CD4-positive, alpha-beta T cell (primary cell): Measurements from ENCODE around the gene CDHR3. TPM values are rescaled to one million over a fixed set of nuclear protein-coding genes. Genes with fewer than 3 reads are reported as not detected.

Experiments used
- ATAC-seq: fragments of 200-7000 bp; cut with Tn5 transposase; one replicate; pipeline ENCODE4 v1.10.0; 2022; ENCODE audit warnings: mild to moderate bottlenecking; ENCODE audit not compliant: poor library complexity
- CTCF ChIA-PET: fragments of 350-600 bp; sonication (Branson Sonifier 250); formaldehyde crosslinking; loops from one replicate; lab custom pipeline; 2021; ENCODE audit warnings: antibody characterized with exemption, inconsistent platforms; lab: Charles Lee
- POLR2A ChIA-PET: fragments of 350-600 bp; sonication (Branson Sonifier 250); formaldehyde crosslinking; loops from one replicate; lab custom pipeline; 2021; ENCODE audit warnings: antibody characterized with exemption, inconsistent platforms; lab: Charles Lee
- DNase-seq, 14 experiments: peaks; one replicate each; pipeline ENCODE4 v3.0.0-alpha.2; 2013 to 2020; ENCODE audit warnings: mixed read lengths in 2 of 14
- H3K27ac ChIP-seq, 2 donors: one replicate each; pipeline versions ENCODE4 v1.5.1 to v1.7.0; 2013; ENCODE audit warnings: low read length in 2 of 2, low read depth in 1 of 2, mild to moderate bottlenecking in 1 of 2
- H3K27me3 ChIP-seq, 2 experiments: 1 replicate in 1 of 2; 2 replicates in 1 of 2; pipeline versions ENCODE4 v1.6.1 to v1.7.0; 2013; ENCODE audit warnings: low read length in 2 of 2, control low read depth in 1 of 2, mild to moderate bottlenecking in 1 of 2, moderate library complexity in 1 of 2; ENCODE audit not compliant: insufficient read depth in 2 of 2, control insufficient read depth in 1 of 2
- H3K36me3 ChIP-seq: one replicate; pipeline ENCODE4 v1.6.1; 2013; ENCODE audit warnings: low read length, control low read depth; ENCODE audit not compliant: insufficient read depth
- H3K4me1 ChIP-seq: one replicate; pipeline ENCODE4 v1.6.1; 2013; ENCODE audit warnings: low read length, control low read depth; ENCODE audit not compliant: insufficient read depth
- H3K4me3 ChIP-seq: one replicate; pipeline ENCODE4 v1.5.1; 2013; ENCODE audit warnings: mild to moderate bottlenecking, low read length, moderate library complexity
- H3K9me3 ChIP-seq, 2 experiments: 1 replicate in 1 of 2; 2 replicates in 1 of 2; pipeline versions ENCODE4 v1.6.1 to v1.7.0; 2013; ENCODE audit warnings: low read length in 2 of 2, mild to moderate bottlenecking in 2 of 2, control low read depth in 1 of 2, moderate library complexity in 1 of 2; ENCODE audit not compliant: control insufficient read depth in 1 of 2, insufficient read depth in 1 of 2
- H3K27ac Mint-ChIP-seq: one replicate; pipeline ENCODE4 v1.8.0; 2020; ENCODE audit warnings: mixed read lengths
- H3K27me3 Mint-ChIP-seq: one replicate; pipeline ENCODE4 v1.8.0; 2021; ENCODE audit warnings: mixed read lengths
- H3K36me3 Mint-ChIP-seq: one replicate; pipeline ENCODE4 v1.8.0; 2021; ENCODE audit warnings: low read depth, mixed read lengths
- H3K4me1 Mint-ChIP-seq: one replicate; pipeline ENCODE4 v1.8.0; 2021; ENCODE audit warnings: low read depth, mixed read lengths
- H3K4me3 Mint-ChIP-seq: one replicate; pipeline ENCODE4 v1.8.0; 2020; ENCODE audit warnings: mild to moderate bottlenecking, mixed read lengths
- H3K9me3 Mint-ChIP-seq: one replicate; pipeline ENCODE4 v1.8.0; 2020; ENCODE audit warnings: mixed read lengths
- CTCF ChIP-seq: fragments of 200-600 bp; IDR thresholded peaks from one replicate; pipeline ENCODE4 v1.8.0; 2022; ENCODE audit warnings: antibody characterized with exemption, mild to moderate bottlenecking
- intact Hi-C, 2 experiments: fragments of 100-400 bp; cut with DNase I in 1 of 2; cut with micrococcal nuclease in 1 of 2; formaldehyde crosslinking; loops; one replicate each; pipeline versions ENCODE4 v1.15.1 to v1.9.0; 2023 to 2025; cut with DNase I, micrococcal nuclease
- total RNA-seq, 174 experiments: library from RNA in 2 of 174; stranded (reverse) in 2 of 174; gene quantifications; one replicate each; pipeline ENCODE4 v1.2.3 and lab custom pipeline; 2021 to 2026

The CDHR3 gene
- total RNA-seq, 2 experiments from 2014 or later: 10.3 to 12.2 TPM

DNA sequence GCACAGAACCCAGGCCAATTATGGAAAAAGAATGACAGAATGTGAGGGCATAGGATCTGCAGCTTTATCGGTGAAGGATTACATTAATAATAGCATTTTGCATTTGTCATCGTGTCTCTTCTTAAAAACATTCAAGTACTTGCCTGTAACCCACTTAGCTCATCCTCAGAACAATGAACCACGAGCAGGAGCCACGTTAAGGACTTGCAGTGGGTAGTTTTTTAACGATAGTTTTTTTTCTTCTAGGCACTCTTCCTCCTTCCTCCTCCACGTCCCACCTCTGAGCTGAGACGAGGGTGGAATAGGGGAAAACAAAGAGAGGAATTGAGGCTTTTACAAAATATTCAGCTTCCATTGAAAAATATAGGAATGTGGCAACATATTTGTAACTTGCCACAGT, 27.1 kb downstream of the CDHR3 start:
- Mint-ChIP-seq H3K9me3 (no peaks in the 10 kb centered on the region), H3K36me3 (no peaks in the 10 kb centered on the region), H3K4me3 (no peak overlapping the region), H3K27me3 (no peaks in the 10 kb centered on the region), H3K27ac (no peak overlapping the region), H3K4me1 (peaks cover 30% of the 10 kb centered on the region)
- no peak overlapping the region for H3K4me3 ChIP-seq
- no peaks in the 10 kb centered on the region for H3K36me3 ChIP-seq
- intact Hi-C loops: loop anchor here (5.0 kb wide), 2 partner anchors 52 to 58 kb away; no protein-coding TSS in a partner anchor
- ATAC-seq (no peak), DNase-seq (no peak)
- no peak overlapping the region for H3K27ac ChIP-seq
- no peaks in the 10 kb centered on the region for H3K9me3 ChIP-seq
- H3K27me3 ChIP-seq: no peaks in the 10 kb centered on the region
- no peaks in the 10 kb centered on the region for H3K4me1 ChIP-seq
- ChIA-PET POLR2A (interaction anchor here (1.2 kb wide), 1 partner anchor 11 kb away, joined by 3 read pairs; no protein-coding TSS in a partner anchor), CTCF (interaction anchor here (1.1 kb wide), 1 partner anchor 334 kb away, joined by 3 read pairs; no protein-coding TSS in a partner anchor)
- TF ChIP-seq CTCF: no peak

GRCh38 chr7:105990727-105991453, 27.8 kb downstream of the CDHR3 start:
- CTCF ChIA-PET: no interaction called here
- H3K9me3 Mint-ChIP-seq: no peaks in the 10 kb centered on the region

DNA sequence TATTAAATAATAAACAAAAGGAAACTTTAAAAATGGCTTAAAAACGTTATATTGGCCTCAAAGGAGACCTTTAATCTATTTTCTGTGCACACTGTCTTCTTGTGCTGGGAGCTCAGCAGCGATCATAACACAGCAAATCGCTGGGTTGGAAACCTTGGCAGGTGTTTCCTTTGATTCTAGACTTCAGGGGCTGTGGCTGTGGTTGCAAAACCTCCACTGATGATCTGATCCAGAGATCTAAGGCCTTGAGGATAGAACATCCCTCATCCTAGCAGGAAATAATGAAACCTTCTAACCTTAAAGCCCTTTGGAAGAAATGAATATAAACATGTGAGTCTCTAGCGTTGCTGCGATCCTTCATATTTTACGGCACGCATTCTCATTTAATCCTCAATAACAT, 29.8 kb downstream of the CDHR3 start:
- H3K36me3 ChIP-seq: no peaks in the 10 kb centered on the region
- H3K9me3 ChIP-seq: no peaks in the 10 kb centered on the region
- peak; percentile 68 for ATAC-seq
- H3K27me3 ChIP-seq: no peaks in the 10 kb centered on the region
- no peak overlapping the region for H3K27ac ChIP-seq
- ChIA-PET POLR2A (no interaction called here), CTCF (no interaction called here)
- Mint-ChIP-seq H3K27ac (no peak overlapping the region), H3K9me3 (no peaks in the 10 kb centered on the region), H3K27me3 (no peaks in the 10 kb centered on the region), H3K4me3 (peak overlapping the region; percentile 18), H3K4me1 (peaks cover 18% of the 10 kb centered on the region), H3K36me3 (no peaks in the 10 kb centered on the region)
- intact Hi-C loops: loop anchor here (5.0 kb wide), 2 partner anchors 49 to 61 kb away; no protein-coding TSS in a partner anchor
- H3K4me3 ChIP-seq: no peak overlapping the region
- no peaks in the 10 kb centered on the region for H3K4me1 ChIP-seq
- TF ChIP-seq CTCF: no peak
- DNase-seq: peak in 3 of 14 experiments; percentile 14 to 26 (median 21)

More at GRCh38 chr7:105990727-105991453, 27.8 kb downstream of the CDHR3 start:
- DNase-seq (no peak), ATAC-seq (no peak)
- Mint-ChIP-seq H3K27me3 (no peaks in the 10 kb centered on the region), H3K27ac (no peak overlapping the region), H3K4me1 (peaks cover 30% of the 10 kb centered on the region), H3K36me3 (no peaks in the 10 kb centered on the region), H3K4me3 (no peak overlapping the region)
- Histone ChIP-seq H3K4me3 (no peak overlapping the region), H3K9me3 (no peaks in the 10 kb centered on the region), H3K27me3 (no peaks in the 10 kb centered on the region), H3K27ac (no peak overlapping the region), H3K4me1 (no peaks in the 10 kb centered on the region), H3K36me3 (no peaks in the 10 kb centered on the region)
- POLR2A ChIA-PET: interaction anchor here (0.6 to 1.2 kb wide), 3 partner anchors 10 to 141 kb away, joined by 3 to 4 read pairs (median 3); no protein-coding TSS in a partner anchor
- intact Hi-C loops: loop anchor here (5.0 kb wide), 2 partner anchors 51 to 59 kb away; no protein-coding TSS in a partner anchor
- TF ChIP-seq CTCF: no peak
